ENCODE measurements around the gene INPP5B.
A peak's percentile ranks its signal among the peaks of the same experiment; 100 is the strongest.
"Not testable (repeated sequence)": the region's sequence is repeated elsewhere in the genome, so short reads cannot be mapped to it uniquely, and the experiment has no call there.

Gene INPP5B

GRCh38 chr1:37925316-37925715 lies 21.5 kb downstream of the INPP5B start:
- DNase-seq (ENCODE audit: low read depth): no peak
- no peak overlapping the region for H3K4me3 ChIP-seq (ENCODE audit: low read length)
- TF ChIP-seq, protein P1, sequence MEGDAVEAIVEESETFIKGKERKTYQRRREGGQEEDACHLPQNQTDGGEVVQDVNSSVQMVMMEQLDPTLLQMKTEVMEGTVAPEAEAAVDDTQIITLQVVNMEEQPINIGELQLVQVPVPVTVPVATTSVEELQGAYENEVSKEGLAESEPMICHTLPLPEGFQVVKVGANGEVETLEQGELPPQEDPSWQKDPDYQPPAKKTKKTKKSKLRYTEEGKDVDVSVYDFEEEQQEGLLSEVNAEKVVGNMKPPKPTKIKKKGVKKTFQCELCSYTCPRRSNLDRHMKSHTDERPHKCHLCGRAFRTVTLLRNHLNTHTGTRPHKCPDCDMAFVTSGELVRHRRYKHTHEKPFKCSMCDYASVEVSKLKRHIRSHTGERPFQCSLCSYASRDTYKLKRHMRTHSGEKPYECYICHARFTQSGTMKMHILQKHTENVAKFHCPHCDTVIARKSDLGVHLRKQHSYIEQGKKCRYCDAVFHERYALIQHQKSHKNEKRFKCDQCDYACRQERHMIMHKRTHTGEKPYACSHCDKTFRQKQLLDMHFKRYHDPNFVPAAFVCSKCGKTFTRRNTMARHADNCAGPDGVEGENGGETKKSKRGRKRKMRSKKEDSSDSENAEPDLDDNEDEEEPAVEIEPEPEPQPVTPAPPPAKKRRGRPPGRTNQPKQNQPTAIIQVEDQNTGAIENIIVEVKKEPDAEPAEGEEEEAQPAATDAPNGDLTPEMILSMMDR (conservative IDR thresholded peaks at IDR 0.05; ENCODE audit: low read depth, low read length): no peak

DNA sequence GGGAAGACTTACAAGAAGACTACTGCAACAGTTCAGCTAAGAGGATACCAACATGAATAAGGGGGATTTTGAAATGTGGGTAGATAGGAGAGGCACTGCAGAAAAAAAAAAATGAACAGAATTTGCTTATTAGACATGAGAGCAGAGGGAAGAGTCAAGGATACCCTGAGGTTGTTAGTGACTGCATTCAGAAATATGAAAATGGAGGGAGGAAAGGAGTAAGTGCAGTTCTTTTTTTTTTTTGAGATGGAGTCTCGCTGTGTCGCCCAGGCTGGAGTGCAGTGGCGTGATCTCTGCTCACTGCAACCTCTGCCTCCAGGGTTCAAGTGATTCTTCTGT lies 23.3 kb downstream of the INPP5B start:
- TF ChIP-seq, protein P1 (conservative IDR thresholded peaks at IDR 0.05; ENCODE audit: low read depth, low read length): no peak
- DNase-seq (ENCODE audit: low read depth): no peak
- H3K4me3 ChIP-seq (ENCODE audit: low read length): no peak overlapping the region

GRCh38 chr1:37922767-37923550 lies 23.9 kb downstream of the INPP5B start:
- no peak for DNase-seq (ENCODE audit: low read depth)
- no peak overlapping the region for H3K4me3 ChIP-seq (ENCODE audit: low read length)
- TF ChIP-seq, protein P1 (conservative IDR thresholded peaks at IDR 0.05; ENCODE audit: low read depth, low read length): no peak

- peak; percentile 13 for DNase-seq (ENCODE audit: low read depth)
- no peak overlapping the region for H3K4me3 ChIP-seq (ENCODE audit: low read length)
- TF ChIP-seq, protein P1 (conservative IDR thresholded peaks at IDR 0.05; ENCODE audit: low read depth, low read length): peak; percentile 81
These were observed 27.6 kb downstream of the INPP5B start for GRCh38 chr1:37919277-37919676.

GRCh38 chr1:37915476-37916093 lies 31.3 kb downstream of the INPP5B start:
- no peak overlapping the region for H3K4me3 ChIP-seq (ENCODE audit: low read length)
- TF ChIP-seq, protein P1 (conservative IDR thresholded peaks at IDR 0.05; ENCODE audit: low read depth, low read length): no peak
- no peak for DNase-seq (ENCODE audit: low read depth)

- DNase-seq (ENCODE audit: low read depth): no peak
- no peak overlapping the region for H3K4me3 ChIP-seq (ENCODE audit: low read length)
- TF ChIP-seq, protein P1 (conservative IDR thresholded peaks at IDR 0.05; ENCODE audit: low read depth, low read length): no peak
These were observed 32.0 kb downstream of the INPP5B start for GRCh38 chr1:37914719-37915475.

- H3K4me3 ChIP-seq (ENCODE audit: low read length); DNase-seq (ENCODE audit: low read depth): not testable (repeated sequence)
These were observed 35.4 kb downstream of the INPP5B start for GRCh38 chr1:37911478-37911877.

DNA sequence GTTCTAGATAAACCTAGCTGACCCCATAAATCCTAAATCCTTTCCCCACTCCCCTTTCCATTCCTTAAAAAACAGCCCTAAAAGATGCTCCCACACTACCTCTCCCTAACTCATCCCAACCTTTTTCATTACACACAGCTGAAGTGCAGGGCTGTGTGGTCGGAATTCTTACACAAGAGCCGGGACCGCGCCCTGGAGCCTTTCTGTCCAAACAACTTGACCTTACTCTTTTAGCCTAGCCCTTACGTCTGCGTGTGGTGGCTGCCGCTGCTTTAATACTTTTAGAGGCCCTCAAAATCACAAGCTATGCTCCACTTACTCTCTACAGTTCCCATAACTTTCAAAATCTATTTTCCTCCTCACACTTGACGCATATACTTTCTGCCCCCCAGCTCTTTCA lies 36.0 kb downstream of the INPP5B start:
- H3K4me3 ChIP-seq (ENCODE audit: low read length); DNase-seq (ENCODE audit: low read depth): not testable (repeated sequence)

DNA sequence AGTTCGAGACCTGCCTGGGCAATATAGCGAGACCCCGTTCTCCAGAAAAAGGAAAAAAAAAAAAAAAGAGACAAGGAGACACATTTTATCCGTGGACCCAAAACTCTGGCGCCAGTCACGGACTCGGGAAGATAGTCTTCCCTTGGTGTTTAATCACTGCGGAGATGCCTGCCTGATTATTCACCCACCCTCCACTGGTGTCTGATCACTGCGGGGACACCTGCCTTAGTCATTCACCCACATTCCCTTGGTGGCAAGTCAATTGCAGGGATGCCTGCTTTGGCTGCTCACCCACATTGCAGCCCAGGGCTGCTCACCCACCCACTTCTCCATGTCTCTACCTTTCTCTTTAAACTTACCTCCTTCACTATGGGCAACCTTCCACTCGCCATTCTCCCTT lies 38.3 kb downstream of the INPP5B start:
- DNase-seq (ENCODE audit: low read depth); H3K4me3 ChIP-seq (ENCODE audit: low read length): not testable (repeated sequence)

DNA sequence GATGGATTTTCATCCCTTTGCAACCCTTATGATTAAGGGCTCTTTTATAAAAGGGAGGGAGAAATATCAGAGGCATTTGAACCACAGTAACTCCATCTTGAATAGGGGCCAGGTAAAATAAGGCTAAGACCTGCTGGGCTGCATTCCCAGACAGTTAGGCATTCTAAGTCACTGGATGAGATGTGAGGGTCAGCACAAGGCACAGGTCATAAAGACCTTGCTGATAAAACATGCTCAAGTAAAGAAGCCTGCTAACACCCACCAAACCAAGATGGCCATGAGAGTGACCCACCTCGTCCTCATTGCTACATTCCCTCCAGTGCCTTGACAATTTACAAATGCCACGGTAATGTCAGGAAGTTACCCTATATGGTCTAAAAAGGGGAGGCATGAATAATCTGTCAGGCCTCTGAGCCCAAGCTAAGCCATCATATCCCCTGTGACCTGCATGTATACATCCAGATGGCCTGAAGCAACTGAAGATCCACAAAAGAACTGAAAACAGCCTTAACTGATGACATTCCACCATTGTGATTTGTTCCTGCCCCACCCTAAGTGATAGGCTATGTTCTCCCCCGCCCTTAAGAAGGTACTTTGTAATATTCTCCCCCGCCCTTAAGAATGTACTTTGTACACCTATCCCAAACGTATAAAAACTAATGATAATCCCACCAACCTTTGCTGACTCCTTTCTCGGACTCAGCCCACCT lies 39.3 kb downstream of the INPP5B start:
- not testable (repeated sequence) for DNase-seq (ENCODE audit: low read depth); H3K4me3 ChIP-seq (ENCODE audit: low read length)

DNA sequence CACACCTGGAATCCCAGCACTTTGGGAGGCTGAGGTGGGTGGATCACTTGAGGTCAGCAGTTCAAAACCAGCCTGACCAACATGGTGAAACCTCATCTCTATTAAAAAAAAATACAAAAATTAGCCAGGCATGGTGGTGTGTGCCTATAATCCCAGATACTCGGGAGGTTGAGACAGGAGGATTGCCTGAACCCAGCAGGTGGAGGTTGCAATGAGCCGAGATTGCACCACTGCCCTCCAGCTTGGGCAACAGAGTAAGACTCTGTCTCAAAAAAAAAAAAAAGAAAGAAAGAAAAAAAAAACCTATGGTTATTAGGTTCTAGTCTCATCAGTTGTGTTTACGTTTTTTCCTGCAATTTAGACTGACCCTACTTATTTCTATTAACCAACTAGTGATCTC lies 40.3 kb downstream of the INPP5B start:
- DNase-seq (ENCODE audit: low read depth); H3K4me3 ChIP-seq (ENCODE audit: low read length): not testable (repeated sequence)

All from retinal pigment epithelial cell (primary cell).